ENCODE data around the gene MSI2. TPM values are rescaled to one million over a fixed set of nuclear protein-coding genes. Genes with fewer than 3 reads are reported as not detected.

MSI2 gene
- 42.5 and 55.8 TPM in 2 replicates for total RNA-seq

DNA sequence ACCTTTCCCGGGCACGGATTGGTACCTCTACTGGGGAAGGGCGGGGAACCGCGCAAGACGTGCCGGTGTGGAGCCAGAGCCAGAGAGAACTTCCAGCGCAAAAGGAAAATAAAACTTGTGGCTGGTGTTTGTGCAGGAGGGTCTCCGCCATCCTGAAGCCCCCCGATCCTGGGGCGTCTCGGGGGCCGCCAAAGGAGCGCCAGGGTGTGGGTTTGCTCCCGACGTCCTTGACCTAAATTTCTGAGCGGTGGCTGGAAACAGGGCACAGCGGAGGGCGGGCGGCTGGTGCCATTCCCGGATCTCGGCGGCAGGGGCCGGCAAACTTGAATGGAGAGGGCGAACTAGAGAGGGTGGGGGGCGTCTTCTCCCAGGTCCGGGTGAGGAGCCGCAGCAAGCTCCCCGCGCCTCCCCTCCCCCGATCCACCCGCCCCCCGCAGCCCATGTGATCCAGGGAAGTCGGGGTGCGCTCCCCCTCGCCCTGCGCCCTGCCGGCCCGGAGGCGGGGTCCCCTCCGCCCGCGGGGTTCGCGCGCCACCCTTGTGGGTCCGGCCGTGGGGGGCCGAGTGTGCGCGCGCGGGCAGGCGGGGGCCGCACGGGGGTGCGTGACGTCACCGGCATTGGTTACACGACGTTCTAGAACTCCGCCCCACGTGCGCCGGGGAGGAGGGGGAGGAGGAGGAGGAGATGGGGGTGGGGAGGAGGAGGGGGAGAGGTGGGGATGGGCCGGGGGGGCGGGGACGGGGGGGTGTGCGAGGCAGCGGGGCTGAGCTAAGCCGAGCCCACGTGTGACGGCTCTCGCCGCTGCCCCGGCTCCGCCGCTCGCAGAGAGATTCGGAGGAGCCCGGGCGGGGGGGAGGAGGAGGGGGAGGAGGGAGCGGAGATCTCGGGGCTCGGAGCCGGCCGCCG lies at the start of gene MSI2:
TSS of gene MSI2 (plus strand) at position 748 of the 906 bp plus-strand sequence. CDS start 220 bp downstream, outside the sequence.

Other genes starting within 250 kb of the MSI2 start
- gene AKAP1, start 171.3 kb upstream of the MSI2 start, total RNA-seq = 11.9 and 14.7 TPM in 2 replicates